HEK293 (cell line): ENCODE measurements around the gene MRPS31.

Experiments
- GLIS2 ChIP-seq: fragments of 450-650 bp; formaldehyde crosslinking; IDR thresholded peaks from 2 replicates; pipeline ENCODE4 v1.5.1; 2016; ENCODE audit warnings: missing biosample characterization, missing genetic modification characterization
- HOXD13 ChIP-seq: sonication (generic); formaldehyde crosslinking; IDR thresholded peaks from 2 replicates; pipeline ENCODE4 v1.8.0; 2022; ENCODE audit warnings: missing genetic modification reagents, borderline replicate concordance
- MYNN ChIP-seq: fragments of 450-650 bp; formaldehyde crosslinking; IDR thresholded peaks from 2 replicates; pipeline ENCODE4 v1.5.1; 2016; ENCODE audit warnings: missing biosample characterization, missing genetic modification characterization, borderline replicate concordance
- PBX3 ChIP-seq: sonication (generic); formaldehyde crosslinking; IDR thresholded peaks from 2 replicates; pipeline ENCODE4 v1.8.1; 2022; ENCODE audit warnings: mild to moderate bottlenecking, moderate library complexity, missing genetic modification reagents
- PRDM1 ChIP-seq: fragments of 450-650 bp; formaldehyde crosslinking; IDR thresholded peaks from 2 replicates; pipeline ENCODE4; 2016; ENCODE audit warnings: missing biosample characterization, missing genetic modification characterization
- PRDM2 ChIP-seq: fragments of 450-650 bp; formaldehyde crosslinking; IDR thresholded peaks from 2 replicates; pipeline ENCODE4 v1.5.1; 2016; ENCODE audit warnings: missing biosample characterization, missing genetic modification characterization, borderline replicate concordance
- SETDB1 ChIP-seq: IDR thresholded peaks from one replicate; pipeline ENCODE4 v1.6.1; 2017; ENCODE audit warnings: mild to moderate bottlenecking, low read length, moderate library complexity, mixed read lengths; ENCODE audit not compliant: insufficient read length
- SP2 ChIP-seq: fragments of 450-650 bp; formaldehyde crosslinking; IDR thresholded peaks from 2 replicates; pipeline ENCODE4 v1.5.1; 2016; ENCODE audit warnings: missing biosample characterization, missing genetic modification characterization
- WT1 ChIP-seq: fragments of 450-650 bp; formaldehyde crosslinking; IDR thresholded peaks from 2 replicates; pipeline ENCODE4 v1.5.1; 2016; ENCODE audit warnings: missing biosample characterization, missing genetic modification characterization
- ZBTB48 ChIP-seq: fragments of 450-650 bp; formaldehyde crosslinking; IDR thresholded peaks from 2 replicates; pipeline ENCODE4 v1.5.1; 2016; ENCODE audit warnings: missing biosample characterization, missing genetic modification characterization
- ZFHX2 ChIP-seq: fragments of 450-650 bp; formaldehyde crosslinking; conservative IDR thresholded peaks from 2 replicates; pipeline ENCODE4 v1.5.1; 2016; ENCODE audit warnings: missing biosample characterization, missing genetic modification characterization
- ZNF138 ChIP-seq: fragments of 450-650 bp; formaldehyde crosslinking; IDR thresholded peaks from 2 replicates; pipeline ENCODE4 v1.5.1; 2016; ENCODE audit warnings: missing biosample characterization, missing genetic modification characterization, borderline replicate concordance
- ZNF157 ChIP-seq: fragments of 450-650 bp; formaldehyde crosslinking; IDR thresholded peaks from 2 replicates; pipeline ENCODE4 v1.5.1; 2016; ENCODE audit warnings: missing biosample characterization, missing genetic modification characterization
- ZNF184 ChIP-seq: fragments of 450-650 bp; IDR thresholded peaks from 2 replicates; pipeline ENCODE4 v1.5.1; 2018; ENCODE audit warnings: missing biosample characterization, mild to moderate bottlenecking, missing genetic modification characterization
- ZNF223 ChIP-seq: fragments of 450-650 bp; formaldehyde crosslinking; IDR thresholded peaks from 2 replicates; pipeline ENCODE4 v1.5.1; 2016; ENCODE audit warnings: missing biosample characterization, missing genetic modification characterization
- ZNF302 ChIP-seq: fragments of 450-650 bp; formaldehyde crosslinking; IDR thresholded peaks from 2 replicates; pipeline ENCODE4 v1.5.1; 2016; ENCODE audit warnings: missing biosample characterization, missing genetic modification characterization, low read depth
- ZNF311 ChIP-seq: fragments of 450-650 bp; formaldehyde crosslinking; IDR thresholded peaks from 2 replicates; pipeline ENCODE4 v1.5.1; 2017; ENCODE audit warnings: missing biosample characterization, missing genetic modification characterization, borderline replicate concordance
- ZNF426 ChIP-seq: fragments of 450-650 bp; formaldehyde crosslinking; IDR thresholded peaks from 2 replicates; pipeline ENCODE4 v1.5.1; 2017; ENCODE audit warnings: missing biosample characterization, missing genetic modification characterization, mild to moderate bottlenecking, inconsistent platforms, moderate library complexity
- ZNF473 ChIP-seq: fragments of 450-650 bp; formaldehyde crosslinking; IDR thresholded peaks from 2 replicates; pipeline ENCODE4 v1.5.1; 2017; ENCODE audit warnings: missing biosample characterization, missing genetic modification characterization
- ZNF488 ChIP-seq: fragments of 450-650 bp; formaldehyde crosslinking; IDR thresholded peaks from 2 replicates; pipeline ENCODE4 v1.5.1; 2016; ENCODE audit warnings: missing biosample characterization, missing genetic modification characterization
- ZNF501 ChIP-seq: fragments of 450-650 bp; formaldehyde crosslinking; IDR thresholded peaks from 2 replicates; pipeline ENCODE4 v1.5.1; 2016; ENCODE audit warnings: missing biosample characterization, missing genetic modification characterization
- ZNF530 ChIP-seq: fragments of 450-650 bp; formaldehyde crosslinking; IDR thresholded peaks from 2 replicates; pipeline ENCODE4 v1.5.1; 2016; ENCODE audit warnings: low read depth, missing biosample characterization, missing genetic modification characterization
- ZNF544 ChIP-seq: fragments of 450-650 bp; formaldehyde crosslinking; IDR thresholded peaks from 2 replicates; pipeline ENCODE4 v1.5.0; 2017; ENCODE audit warnings: missing biosample characterization, missing genetic modification characterization
- ZNF580 ChIP-seq: fragments of 450-650 bp; formaldehyde crosslinking; IDR thresholded peaks from 2 replicates; pipeline ENCODE4 v1.5.1; 2016; ENCODE audit warnings: missing biosample characterization, missing genetic modification characterization
- ZNF585B ChIP-seq: fragments of 450-650 bp; formaldehyde crosslinking; IDR thresholded peaks from 2 replicates; pipeline ENCODE4 v1.5.1; 2016; ENCODE audit warnings: missing biosample characterization, missing genetic modification characterization
- ZNF621 ChIP-seq: fragments of 450-650 bp; formaldehyde crosslinking; IDR thresholded peaks from 2 replicates; pipeline ENCODE4 v1.5.1; 2017; ENCODE audit warnings: missing biosample characterization, missing genetic modification characterization
- ZNF658 ChIP-seq: fragments of 450-650 bp; formaldehyde crosslinking; IDR thresholded peaks from 2 replicates; pipeline ENCODE4; 2016; ENCODE audit warnings: missing biosample characterization, missing genetic modification characterization
- ZNF677 ChIP-seq: fragments of 450-650 bp; IDR thresholded peaks from 2 replicates; pipeline ENCODE4 v1.5.0; 2018; ENCODE audit warnings: missing biosample characterization, mild to moderate bottlenecking, missing genetic modification characterization, moderate library complexity
- ZNF704 ChIP-seq: fragments of 450-650 bp; formaldehyde crosslinking; IDR thresholded peaks from 2 replicates; pipeline ENCODE4 v1.5.1; 2016; ENCODE audit warnings: missing biosample characterization, missing genetic modification characterization
- ZNF707 ChIP-seq: fragments of 450-650 bp; formaldehyde crosslinking; IDR thresholded peaks from 2 replicates; pipeline ENCODE4 v1.5.1; 2016; ENCODE audit warnings: missing biosample characterization, missing genetic modification characterization
- ZNF768 ChIP-seq: fragments of 450-650 bp; formaldehyde crosslinking; IDR thresholded peaks from 2 replicates; pipeline ENCODE4 v1.5.1; 2018; ENCODE audit warnings: missing biosample characterization, mild to moderate bottlenecking, missing genetic modification characterization
- ZSCAN23 ChIP-seq: fragments of 450-650 bp; formaldehyde crosslinking; IDR thresholded peaks from 2 replicates; pipeline ENCODE4 v1.5.1; 2016; ENCODE audit warnings: missing biosample characterization, missing genetic modification characterization
- ZSCAN30 ChIP-seq: fragments of 450-650 bp; IDR thresholded peaks from 2 replicates; pipeline ENCODE4 v1.5.1; 2018; ENCODE audit warnings: missing biosample characterization, mild to moderate bottlenecking, missing genetic modification characterization, moderate library complexity

MRPS31 gene

GRCh38 chr13:40770934-40771618 is at the start of gene MRPS31 (continued):
- no peak for TF ChIP-seq PRDM2 (tag by site-specific recombination)
- TF ChIP-seq ZFHX2 (tag by site-specific recombination) = peak; percentile 47
- TF ChIP-seq ZBTB48 = no peak
- peak; percentile 92 for TF ChIP-seq ZNF580 (tag by site-specific recombination)
- TF ChIP-seq ZNF184 (tag by site-specific recombination) = peak; percentile 89; the same call in 1 of the 2 replicates
- peak; percentile 99 for TF ChIP-seq ZNF501 (tag by site-specific recombination)
- TF ChIP-seq ZNF585B = no peak
- TF ChIP-seq ZNF138 (tag by site-specific recombination) = no peak
- TF ChIP-seq ZNF704 (tag by site-specific recombination) = no peak
- no peak for TF ChIP-seq ZNF473 (tag by site-specific recombination)
- TF ChIP-seq PBX3 (CRISPR knock-in tag) = peak; percentile 65; the same call in 1 of the 2 replicates
- peak; percentile 35; the same call in 1 of the 2 replicates for TF ChIP-seq ZNF707 (tag by site-specific recombination)
- no peak for TF ChIP-seq ZNF768
- peak; percentile 80; the same call in 1 of the 2 replicates for TF ChIP-seq MYNN
- no peak for TF ChIP-seq ZNF530 (tag by site-specific recombination)
- peak; percentile 99 for TF ChIP-seq ZSCAN30 (tag by site-specific recombination)
- peak; percentile 98 for TF ChIP-seq SP2 (tag by site-specific recombination)
- TF ChIP-seq ZNF621 = no peak
- TF ChIP-seq SETDB1 = no peak
- peak; percentile 64 for TF ChIP-seq GLIS2
- TF ChIP-seq ZNF157 = no peak
- TF ChIP-seq ZNF658 (tag by site-specific recombination) = 0 out of 2 replicates have a peak, but pooled peaks have one; percentile 70
- no peak for TF ChIP-seq ZNF223 (tag by site-specific recombination)
- TF ChIP-seq PRDM1 = 0 out of 2 replicates have a peak, but pooled peaks have one; percentile 39
- TF ChIP-seq ZNF544 (tag by site-specific recombination) = no peak
- peak; percentile 98 for TF ChIP-seq ZSCAN23 (tag by site-specific recombination)
- TF ChIP-seq ZNF488 (tag by site-specific recombination) = peak; percentile 33; the same call in 1 of the 2 replicates
- TF ChIP-seq ZNF426 (tag by site-specific recombination) = no peak
- no peak for TF ChIP-seq ZNF302 (tag by site-specific recombination)
- 0 out of 2 replicates have a peak, but pooled peaks have one; percentile 29 for TF ChIP-seq HOXD13 (CRISPR knock-in tag)
- TF ChIP-seq ZNF677 (tag by site-specific recombination) = peak; percentile 69
- TF ChIP-seq ZNF311 (tag by site-specific recombination) = no peak
- TF ChIP-seq WT1 = peak; percentile 71
